Type B pancreatic cell (in vitro differentiated cells): ENCODE data around the gene PIGP. TPM values are rescaled to one million over a fixed set of nuclear protein-coding genes. Genes with fewer than 3 reads are reported as not detected.
"Not testable (repeated sequence)": the region's sequence is repeated elsewhere in the genome, so short reads cannot be mapped to it uniquely, and the experiment has no call there.

Experiments
- DNase-seq: peaks from one replicate; pipeline ENCODE4 v3.0.0; 2021; ENCODE audit warnings: mixed read lengths; ENCODE audit not compliant: unreplicated experiment; ENCODE audit errors: extremely low spot score
- H3K27ac Mint-ChIP-seq: 2 replicates; pipeline ENCODE4 v1.8.0; 2021; ENCODE audit warnings: mild to moderate bottlenecking, mixed read lengths
- H3K27me3 Mint-ChIP-seq: 2 replicates; pipeline ENCODE4 v1.8.0; 2021; ENCODE audit warnings: mixed read lengths
- H3K36me3 Mint-ChIP-seq: 2 replicates; pipeline ENCODE4 v1.8.0; 2021; ENCODE audit warnings: mixed read lengths
- H3K4me1 Mint-ChIP-seq: one replicate; pipeline ENCODE4 v1.8.0; 2021; ENCODE audit warnings: mixed read lengths; ENCODE audit not compliant: unreplicated experiment
- H3K4me3 Mint-ChIP-seq: 2 replicates; pipeline ENCODE4 v1.8.0; 2021; ENCODE audit warnings: mild to moderate bottlenecking, mixed read lengths
- H3K9me3 Mint-ChIP-seq: 2 replicates; pipeline ENCODE4 v1.8.0; 2021; ENCODE audit warnings: mixed read lengths
- CTCF ChIP-seq: fragments of 200-600 bp; sonication (generic); conservative IDR thresholded peaks from 2 replicates; pipeline ENCODE4 v1.5.0; 2021; ENCODE audit warnings: antibody characterized with exemption, mild to moderate bottlenecking
- long read RNA-seq: library from polyadenylated mRNA; unstranded; transcript quantifications from one replicate; pipeline ENCODE4 v2.0.0, GENCODE V29; 2020
- total RNA-seq: library from RNA; stranded (reverse); gene quantifications from 2 replicates; pipeline ENCODE4 v1.2.1, GENCODE V29; 2021; ENCODE audit warnings: low replicate concordance

The PIGP gene
- total RNA-seq: 18.8 and 20.5 TPM in 2 replicates
- long read RNA-seq, full-length matches to known transcripts: 11 of 17 reads
- long read RNA-seq, partial matches to known transcripts: 1 of 17 reads
- long read RNA-seq, other reads (novel, unspliced or antisense): 5 of 17 reads

- TF ChIP-seq CTCF: no peak
- Mint-ChIP-seq H3K27ac (peak within 1 kb of the TSS; percentile 98), H3K36me3 (peaks cover 19% of the 10 kb centered on the region), H3K27me3 (no peaks in the 10 kb centered on the region), H3K9me3 (peaks cover 3% of the 10 kb centered on the region), H3K4me3 (peak within 1 kb of the TSS; percentile 98), H3K4me1 (peaks cover 38% of the 10 kb centered on the region)
- peak; percentile 100 for DNase-seq
These were observed at the start of gene PIGP, which contains the start of gene TTC3 for GRCh38 chr21:37072988-37073416. PIGP (minus strand) TSS chr21:37073071; CDS start chr21:37072515, 556 bp downstream. TTC3 (plus strand) TSS chr21:37073254; CDS start chr21:37087258, 14,004 bp downstream.

GRCh38 chr21:37119421-37120218, 46.7 kb upstream of the PIGP start:
- TF ChIP-seq CTCF: no peak
- no peak for DNase-seq
- H3K9me3 Mint-ChIP-seq: no peaks in the 10 kb centered on the region
- no peak overlapping the region for H3K27ac Mint-ChIP-seq
- H3K4me3 Mint-ChIP-seq: no peak overlapping the region
- H3K4me1 Mint-ChIP-seq: peaks cover 13% of the 10 kb centered on the region
- H3K36me3 Mint-ChIP-seq: peaks cover 26% of the 10 kb centered on the region
- no peaks in the 10 kb centered on the region for H3K27me3 Mint-ChIP-seq

DNA sequence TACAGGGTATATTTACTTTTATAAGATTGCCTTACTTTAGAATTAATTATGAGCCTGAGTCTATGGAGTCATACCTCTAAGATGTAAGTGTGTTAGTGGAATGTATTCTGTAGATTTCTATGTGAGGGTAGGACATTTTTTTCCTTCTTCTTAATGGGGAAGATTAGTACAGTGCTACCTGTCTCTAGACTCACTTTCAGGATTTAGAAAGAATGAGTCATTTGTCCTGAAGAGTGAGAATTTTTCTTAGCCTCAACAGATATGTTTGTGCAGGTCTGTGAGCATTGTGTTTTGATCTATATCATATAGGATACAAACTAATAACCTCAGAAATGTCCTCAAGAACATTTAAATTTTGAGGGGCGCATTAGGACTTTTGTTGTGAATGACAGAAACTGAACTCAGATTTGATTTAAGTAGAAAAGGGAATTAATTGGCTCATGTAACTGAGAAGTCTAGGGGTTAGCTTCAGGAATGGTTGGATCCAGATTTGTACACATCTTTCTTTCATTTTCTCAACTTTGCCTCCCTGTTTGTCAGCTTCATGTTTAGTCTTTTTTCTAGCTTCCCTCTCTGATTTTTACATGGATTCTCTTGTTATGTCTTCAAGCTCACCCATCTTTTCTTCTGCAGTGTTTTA, 45.4 kb upstream of the PIGP start:
- peaks cover 26% of the 10 kb centered on the region for H3K36me3 Mint-ChIP-seq
- H3K27me3 Mint-ChIP-seq: no peaks in the 10 kb centered on the region
- no peak overlapping the region for H3K4me3 Mint-ChIP-seq
- H3K4me1 Mint-ChIP-seq: peaks cover 13% of the 10 kb centered on the region
- no peak for TF ChIP-seq CTCF
- no peak for DNase-seq
- H3K27ac Mint-ChIP-seq: no peak overlapping the region
- H3K9me3 Mint-ChIP-seq: no peaks in the 10 kb centered on the region

- Mint-ChIP-seq H3K27ac (no peak overlapping the region), H3K9me3 (no peaks in the 10 kb centered on the region), H3K36me3 (peaks cover 26% of the 10 kb centered on the region), H3K27me3 (no peaks in the 10 kb centered on the region), H3K4me1 (peaks cover 13% of the 10 kb centered on the region), H3K4me3 (no peak overlapping the region)
- DNase-seq: no peak
- no peak for TF ChIP-seq CTCF
These were observed 44.3 kb upstream of the PIGP start for GRCh38 chr21:37117204-37117603.

- H3K4me3 Mint-ChIP-seq, DNase-seq, H3K27me3 Mint-ChIP-seq, H3K27ac Mint-ChIP-seq, H3K9me3 Mint-ChIP-seq: not testable (repeated sequence)
- peaks cover 13% of the 10 kb centered on the region for H3K4me1 Mint-ChIP-seq
- peaks cover 26% of the 10 kb centered on the region for H3K36me3 Mint-ChIP-seq
These were observed 43.6 kb upstream of the PIGP start for GRCh38 chr21:37116459-37116858.

GRCh38 chr21:37114301-37114700, 41.4 kb upstream of the PIGP start:
- H3K9me3 Mint-ChIP-seq, H3K4me1 Mint-ChIP-seq, H3K27me3 Mint-ChIP-seq, H3K27ac Mint-ChIP-seq, H3K4me3 Mint-ChIP-seq, DNase-seq: not testable (repeated sequence)
- H3K36me3 Mint-ChIP-seq: peaks cover 24% of the 10 kb centered on the region

DNA sequence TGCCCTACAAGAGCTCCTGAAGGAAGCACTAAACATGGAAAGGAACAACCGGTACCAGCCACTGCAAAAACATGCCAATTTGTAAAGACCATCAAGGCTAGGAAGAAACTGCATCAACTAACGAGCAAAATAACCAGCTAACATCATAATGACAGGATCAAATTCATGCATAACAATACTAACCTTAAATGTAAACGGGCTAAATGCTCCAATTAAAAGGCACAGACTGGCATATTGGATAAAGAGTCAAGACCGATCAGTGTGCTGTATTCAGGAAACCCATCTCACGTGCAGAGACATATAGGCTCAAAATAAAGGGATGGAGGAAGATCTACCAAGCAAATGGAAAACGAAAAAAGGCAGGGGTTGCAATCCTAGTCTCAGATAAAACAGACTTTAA, 38.2 kb upstream of the PIGP start:
- not testable (repeated sequence) for H3K4me1 Mint-ChIP-seq, DNase-seq, H3K27ac Mint-ChIP-seq, H3K4me3 Mint-ChIP-seq, H3K27me3 Mint-ChIP-seq
- Mint-ChIP-seq H3K9me3 (peaks cover 17% of the 10 kb centered on the region), H3K36me3 (peaks cover 46% of the 10 kb centered on the region)
